ENCODE results near the gene SYTL1. TPM values are rescaled to one million over a fixed set of nuclear protein-coding genes. Genes with fewer than 3 reads are reported as not detected.

The SYTL1 gene
- total and polyA plus RNA-seq, 2 experiments from 2014 or later = not detected

DNA sequence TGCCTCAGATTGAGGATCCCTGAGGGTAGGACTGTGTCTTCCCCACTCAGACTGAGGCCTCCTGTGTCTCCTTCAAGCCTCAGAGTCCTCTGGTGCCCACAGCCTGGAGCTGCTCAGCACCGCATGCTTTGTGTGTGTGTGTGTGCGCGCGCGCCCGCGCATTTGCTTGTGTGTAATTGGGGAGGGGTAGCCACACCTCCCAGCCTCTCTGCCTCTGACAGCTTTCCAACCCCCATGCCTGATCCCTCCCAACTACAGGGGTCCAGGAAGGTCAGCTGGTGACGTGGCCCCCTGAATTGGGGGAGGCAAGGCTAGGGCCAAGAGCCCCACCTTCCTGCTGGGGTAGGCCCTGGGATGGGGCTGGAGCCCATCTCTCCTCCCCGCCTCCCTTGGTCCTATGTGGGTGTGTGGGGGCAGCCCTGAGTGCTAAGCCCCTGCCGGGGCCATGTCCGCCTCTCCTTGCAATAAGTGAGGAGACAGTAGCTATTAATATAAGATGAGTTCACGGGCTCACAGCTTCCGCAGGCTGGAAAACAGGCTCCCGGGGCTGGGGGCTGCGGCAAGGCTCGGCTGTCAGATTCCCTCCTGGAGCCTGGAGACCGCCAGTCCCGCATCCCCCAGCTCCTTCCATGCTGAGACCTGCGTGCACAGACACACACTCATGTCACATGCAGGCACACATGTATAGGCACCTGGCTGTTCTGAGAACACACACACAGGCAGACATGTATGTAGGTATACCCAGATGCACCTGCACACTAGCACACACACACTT is 57.6 kb downstream of the SYTL1 start:
- no peak for DNase-seq
- Histone ChIP-seq H3K27me3 (replicated peaks; ENCODE audit: insufficient read depth) (no peaks in the 10 kb centered on the region), H2AFZ (no peak overlapping the region), H3K79me2 (ENCODE audit: insufficient read depth) (no peaks in the 10 kb centered on the region), H3K27ac (no peak overlapping the region), H3K4me1 (ENCODE audit: insufficient read depth) (peaks cover 32% of the 10 kb centered on the region), H3K9me3 (ENCODE audit: low read depth) (no peaks in the 10 kb centered on the region), H4K20me1 (ENCODE audit: insufficient read depth) (no peaks in the 10 kb centered on the region), H3K36me3 (ENCODE audit: low read depth) (no peaks in the 10 kb centered on the region), H3K9ac (no peak overlapping the region), H3K9me2 (ENCODE audit: insufficient read depth) (no peaks in the 10 kb centered on the region), H3K4me2 (ENCODE audit: unreplicated experiment) (no peak overlapping the region), H3F3A (ENCODE audit: insufficient read depth) (peaks cover 36% of the 10 kb centered on the region), H3K4me3 (no peak overlapping the region)
- WGBS, 2 experiments (ENCODE audit: low coverage in 1 of 2, low lambda C conversion rate in 2 of 2, missing lambda C conversion rate in 2 of 2) = 21 to 32% methylated on average over 17 to 19 of the region's 19 CpGs
- TF ChIP-seq EZH2phosphoT487 (IDR thresholded peaks at IDR 0.05; ENCODE audit: insufficient read depth, low read depth) = no peak
- no peak for TF ChIP-seq EZH2 (IDR thresholded peaks at IDR 0.05; ENCODE audit: insufficient read depth, poor library complexity, severe bottlenecking)
- in situ Hi-C loops (cut with MboI) = loop anchor here (25.0 kb wide), 1 partner anchor 213 kb away; the partner anchor contains the start of gene AHDC1

DNA sequence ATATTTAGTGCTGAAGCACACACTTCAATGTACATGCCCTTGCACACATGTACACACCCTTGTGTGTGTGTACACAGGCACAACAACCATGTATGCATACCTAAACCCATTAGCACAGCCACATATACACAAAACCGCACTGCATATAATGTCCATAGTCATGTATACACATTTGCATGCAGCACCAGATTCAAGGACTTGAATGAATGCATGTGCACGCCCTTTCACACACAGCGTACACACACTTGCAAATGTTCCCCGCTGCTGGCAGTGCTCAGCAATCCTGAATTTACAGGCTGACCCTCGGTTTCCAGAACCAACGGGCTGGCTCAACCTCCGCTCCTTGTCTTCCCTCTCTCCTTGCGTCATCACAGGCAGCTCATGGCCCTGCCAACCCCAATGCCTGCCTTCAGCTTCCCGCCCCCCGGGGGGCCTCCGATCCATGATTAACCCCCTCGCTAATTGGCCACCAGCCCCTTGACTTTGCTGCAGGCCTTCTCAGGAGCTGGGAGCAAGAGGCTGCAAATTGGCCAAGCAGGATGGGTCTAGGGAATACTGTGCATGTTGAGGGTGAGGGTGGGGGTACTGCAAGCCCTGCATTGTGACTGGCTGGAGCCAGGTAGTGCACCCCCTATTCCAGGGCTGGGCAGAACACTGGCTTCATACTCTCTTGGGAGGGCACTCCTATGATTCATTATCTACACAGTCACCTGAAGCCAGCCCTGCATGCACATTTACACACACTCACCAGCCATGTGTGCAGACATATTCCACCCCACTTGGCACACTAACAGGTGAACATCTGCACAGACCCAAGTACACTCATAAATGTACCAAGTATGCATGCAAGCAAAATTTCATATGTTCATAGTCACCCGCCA is 58.5 kb downstream of the SYTL1 start:
- no peaks in the 10 kb centered on the region for H3K36me3 ChIP-seq (ENCODE audit: low read depth)
- no peaks in the 10 kb centered on the region for H3K9me2 ChIP-seq (ENCODE audit: insufficient read depth)
- H4K20me1 ChIP-seq (ENCODE audit: insufficient read depth) = no peaks in the 10 kb centered on the region
- H3K27ac ChIP-seq = no peak overlapping the region
- WGBS, 2 experiments (ENCODE audit: low coverage in 1 of 2, low lambda C conversion rate in 2 of 2, missing lambda C conversion rate in 2 of 2) = 17% methylated on average over 13 of the region's 13 CpGs
- H3K4me2 ChIP-seq (ENCODE audit: unreplicated experiment) = no peak overlapping the region
- no peak overlapping the region for H3K4me3 ChIP-seq
- H3K79me2 ChIP-seq (ENCODE audit: insufficient read depth) = no peaks in the 10 kb centered on the region
- H3K9ac ChIP-seq = no peak overlapping the region
- no peaks in the 10 kb centered on the region for H3K9me3 ChIP-seq (ENCODE audit: low read depth)
- in situ Hi-C loops (cut with MboI) = loop anchor here (25.0 kb wide), 1 partner anchor 212 kb away; the partner anchor contains the start of gene AHDC1
- DNase-seq = peak; percentile 61
- peaks cover 38% of the 10 kb centered on the region for H3F3A ChIP-seq (ENCODE audit: insufficient read depth)
- H3K4me1 ChIP-seq (ENCODE audit: insufficient read depth) = peaks cover 34% of the 10 kb centered on the region
- H3K27me3 ChIP-seq (replicated peaks; ENCODE audit: insufficient read depth) = no peaks in the 10 kb centered on the region
- TF ChIP-seq EZH2 (IDR thresholded peaks at IDR 0.05; ENCODE audit: insufficient read depth, poor library complexity, severe bottlenecking) (no peak), EZH2phosphoT487 (IDR thresholded peaks at IDR 0.05; ENCODE audit: insufficient read depth, low read depth) (no peak)
- H2AFZ ChIP-seq = no peak overlapping the region

DNA sequence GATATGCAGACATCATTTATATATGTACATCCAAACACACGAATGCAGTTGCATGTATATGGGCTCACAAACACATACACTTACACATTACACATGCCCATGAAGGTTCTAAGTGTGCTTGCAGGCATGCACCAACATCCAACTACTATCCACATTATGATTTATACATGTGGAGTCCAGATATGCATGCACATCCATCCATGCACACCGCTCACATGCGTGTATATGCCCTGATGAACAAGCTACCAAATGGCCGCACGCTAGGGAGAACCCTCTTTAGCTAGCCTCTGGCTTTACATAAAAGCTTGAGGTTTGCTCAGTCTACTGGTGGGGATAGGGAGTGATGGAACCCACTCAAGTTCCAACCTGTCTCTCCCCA is 59.1 kb downstream of the SYTL1 start:
- in situ Hi-C loops (cut with MboI) = loop anchor here (25.0 kb wide), 1 partner anchor 211 kb away; the partner anchor contains the start of gene AHDC1

DNA sequence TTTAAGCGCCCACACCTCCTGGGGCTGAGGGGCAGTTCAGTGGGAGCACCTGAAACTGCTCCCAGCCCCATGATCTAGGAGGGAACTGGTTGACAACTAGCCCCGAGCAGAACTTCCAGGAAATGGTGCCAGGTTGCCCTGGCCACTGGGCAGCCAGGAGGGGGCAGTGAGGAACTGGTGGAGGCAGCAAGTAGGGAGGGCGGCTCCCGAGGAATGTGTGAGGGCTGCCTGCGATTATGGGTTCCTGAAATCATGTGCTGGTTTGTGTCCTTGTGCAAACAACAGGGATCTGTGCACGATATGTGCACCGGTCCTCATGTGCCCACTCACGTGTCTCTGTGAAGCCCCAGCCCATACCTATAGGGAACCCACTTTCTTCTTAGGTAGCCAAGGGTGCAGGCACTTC is 60.5 kb downstream of the SYTL1 start:
- 19 to 26% methylated on average over 8 of the region's 8 CpGs for WGBS, 2 experiments (ENCODE audit: low coverage in 1 of 2, low lambda C conversion rate in 2 of 2, missing lambda C conversion rate in 2 of 2)
- Histone ChIP-seq H3F3A (ENCODE audit: insufficient read depth) (peaks cover 38% of the 10 kb centered on the region), H3K27ac (peak overlapping the region; percentile 81), H3K4me2 (ENCODE audit: unreplicated experiment) (no peak overlapping the region), H3K9me3 (ENCODE audit: low read depth) (no peaks in the 10 kb centered on the region), H3K9me2 (ENCODE audit: insufficient read depth) (no peaks in the 10 kb centered on the region), H4K20me1 (ENCODE audit: insufficient read depth) (no peaks in the 10 kb centered on the region), H3K4me3 (no peak overlapping the region), H3K4me1 (ENCODE audit: insufficient read depth) (peaks cover 42% of the 10 kb centered on the region), H3K9ac (peak overlapping the region; percentile 69), H3K79me2 (ENCODE audit: insufficient read depth) (no peaks in the 10 kb centered on the region), H3K36me3 (ENCODE audit: low read depth) (no peaks in the 10 kb centered on the region), H3K27me3 (replicated peaks; ENCODE audit: insufficient read depth) (no peaks in the 10 kb centered on the region), H2AFZ (no peak overlapping the region)
- in situ Hi-C loops (cut with MboI) = loop anchor here (25.0 kb wide), 1 partner anchor 210 kb away; the partner anchor contains the start of gene AHDC1
- no peak for TF ChIP-seq EZH2phosphoT487 (IDR thresholded peaks at IDR 0.05; ENCODE audit: insufficient read depth, low read depth)
- no peak for TF ChIP-seq EZH2 (IDR thresholded peaks at IDR 0.05; ENCODE audit: insufficient read depth, poor library complexity, severe bottlenecking)
- peak; percentile 86 for DNase-seq

More for the DNA sequence above, 59.1 kb downstream of the SYTL1 start:
- H3K27me3 ChIP-seq (replicated peaks; ENCODE audit: insufficient read depth) = no peaks in the 10 kb centered on the region
- no peak overlapping the region for H3K4me2 ChIP-seq (ENCODE audit: unreplicated experiment)
- H3K27ac ChIP-seq = no peak overlapping the region
- no peaks in the 10 kb centered on the region for H3K79me2 ChIP-seq (ENCODE audit: insufficient read depth)
- WGBS, 2 experiments (ENCODE audit: low coverage in 1 of 2, low lambda C conversion rate in 2 of 2, missing lambda C conversion rate in 2 of 2) = 38 to 39% methylated on average over 5 of the region's 5 CpGs
- no peaks in the 10 kb centered on the region for H3K9me2 ChIP-seq (ENCODE audit: insufficient read depth)
- no peak overlapping the region for H3K4me3 ChIP-seq
- no peak for TF ChIP-seq EZH2 (IDR thresholded peaks at IDR 0.05; ENCODE audit: insufficient read depth, poor library complexity, severe bottlenecking)
- TF ChIP-seq EZH2phosphoT487 (IDR thresholded peaks at IDR 0.05; ENCODE audit: insufficient read depth, low read depth) = no peak
- H2AFZ ChIP-seq = no peak overlapping the region
- no peak for DNase-seq
- H4K20me1 ChIP-seq (ENCODE audit: insufficient read depth) = no peaks in the 10 kb centered on the region
- H3K9ac ChIP-seq = no peak overlapping the region
- peaks cover 38% of the 10 kb centered on the region for H3F3A ChIP-seq (ENCODE audit: insufficient read depth)
- H3K4me1 ChIP-seq (ENCODE audit: insufficient read depth) = peaks cover 40% of the 10 kb centered on the region
- H3K36me3 ChIP-seq (ENCODE audit: low read depth) = no peaks in the 10 kb centered on the region
- H3K9me3 ChIP-seq (ENCODE audit: low read depth) = no peaks in the 10 kb centered on the region

Measured in GM23248 (cell line).